Embryonic facial prominence (tissue), 1 donor: Measurements from ENCODE around the gene AK9.
A peak's percentile ranks its signal among the peaks of the same experiment; 100 is the strongest.

Experiments
- DNase-seq: peaks from one replicate; pipeline ENCODE4 v3.0.0-alpha.2; 2016; ENCODE audit errors: extremely low spot score

Gene AK9

DNA sequence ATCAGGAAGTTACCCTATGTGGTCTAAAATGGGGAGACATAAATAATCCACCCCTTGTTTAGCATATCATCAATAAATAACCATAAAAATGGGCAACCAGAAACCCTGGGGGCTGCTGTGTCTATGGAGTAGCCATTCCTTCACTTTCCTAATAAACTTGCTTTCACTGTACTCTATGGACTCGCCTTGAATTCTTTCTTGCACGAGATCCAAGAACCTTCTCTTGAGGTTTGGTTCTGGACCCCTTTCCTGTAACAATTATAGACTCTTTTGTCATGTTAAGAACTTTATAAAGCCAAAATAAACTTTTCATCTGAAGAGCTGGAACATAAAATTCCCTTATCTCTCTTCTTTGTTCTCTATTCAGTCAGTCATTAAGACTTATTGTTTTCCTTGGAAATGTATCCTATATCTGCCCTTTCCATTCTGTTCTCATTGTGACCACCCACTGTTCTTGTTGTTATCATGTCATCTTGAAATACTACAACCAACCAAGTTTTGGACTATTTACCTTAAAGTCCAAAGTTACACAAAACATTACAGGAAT, 178.7 kb downstream of the AK9 start:
- DNase-seq: no peak

DNA sequence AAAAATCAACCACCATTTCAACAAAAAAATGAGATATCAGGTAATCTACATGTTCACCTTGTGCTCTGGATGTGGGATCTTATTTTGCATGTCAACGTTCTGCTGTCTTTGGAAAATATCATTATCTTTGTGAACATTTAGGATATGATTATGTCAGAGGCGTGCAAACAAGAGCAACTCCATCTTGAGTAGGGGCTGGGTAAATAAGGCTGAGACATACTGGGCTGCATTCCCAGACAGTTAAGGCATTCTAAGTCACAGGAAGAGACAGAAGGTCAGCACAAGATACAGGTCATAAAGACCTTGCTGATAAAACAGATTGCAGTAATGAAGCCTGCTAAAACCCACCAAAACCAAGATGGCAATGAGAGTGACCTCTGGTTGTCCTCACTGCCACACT, 179.2 kb downstream of the AK9 start:
- no peak for DNase-seq

DNA sequence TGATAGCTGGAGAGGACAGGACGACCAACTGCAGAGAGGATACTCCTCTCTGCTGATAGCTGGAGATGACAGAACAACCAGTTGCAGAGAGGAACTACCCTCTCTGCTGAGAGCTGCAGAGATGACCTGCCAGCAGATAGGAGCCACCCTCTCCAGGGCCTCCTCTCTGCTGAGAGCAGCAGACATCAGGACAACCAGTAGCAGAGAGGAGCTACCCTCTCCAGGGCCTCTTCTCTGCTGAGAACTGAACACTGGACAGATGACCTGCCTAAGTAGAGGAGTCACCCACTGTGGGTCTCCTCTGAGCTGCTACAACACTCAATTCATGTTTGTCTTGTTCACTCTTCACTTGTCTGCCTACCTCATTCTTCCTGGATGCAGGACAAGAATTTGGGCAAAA, 180.6 kb downstream of the AK9 start:
- no peak for DNase-seq

DNA sequence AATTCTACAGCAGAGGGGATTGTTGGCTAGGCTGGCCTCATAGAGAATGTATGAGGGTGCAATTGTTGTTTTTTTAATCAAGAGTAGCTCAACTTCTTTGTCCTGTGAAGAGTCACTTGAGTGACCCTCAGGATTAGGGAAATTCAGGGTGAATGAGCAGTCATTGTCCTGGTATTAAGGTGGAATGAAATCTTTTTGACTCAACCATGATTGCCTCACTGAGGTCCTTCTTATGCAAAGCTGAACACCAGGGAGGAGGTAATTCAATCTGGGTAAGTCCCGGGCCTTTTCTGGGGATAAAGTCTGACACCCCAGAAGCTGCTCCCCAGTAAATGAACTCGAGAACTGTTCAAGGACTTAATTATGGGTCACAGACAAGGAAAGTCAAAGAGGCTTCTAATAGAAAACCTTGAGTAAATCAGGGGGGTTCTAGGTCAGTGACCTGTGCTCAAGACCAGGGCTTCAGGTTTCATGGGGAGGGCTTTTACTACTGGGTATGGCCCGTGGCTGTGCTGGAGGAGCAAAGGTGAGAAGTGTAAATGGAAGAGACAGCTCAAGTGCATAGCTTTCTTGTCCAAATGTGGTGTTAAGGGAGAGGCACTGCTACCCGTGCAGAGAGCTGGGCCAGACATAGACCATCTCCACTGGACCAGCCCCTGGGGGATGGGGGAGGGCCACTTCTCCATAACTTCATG, 182.7 kb downstream of the AK9 start:
- no peak for DNase-seq

DNA sequence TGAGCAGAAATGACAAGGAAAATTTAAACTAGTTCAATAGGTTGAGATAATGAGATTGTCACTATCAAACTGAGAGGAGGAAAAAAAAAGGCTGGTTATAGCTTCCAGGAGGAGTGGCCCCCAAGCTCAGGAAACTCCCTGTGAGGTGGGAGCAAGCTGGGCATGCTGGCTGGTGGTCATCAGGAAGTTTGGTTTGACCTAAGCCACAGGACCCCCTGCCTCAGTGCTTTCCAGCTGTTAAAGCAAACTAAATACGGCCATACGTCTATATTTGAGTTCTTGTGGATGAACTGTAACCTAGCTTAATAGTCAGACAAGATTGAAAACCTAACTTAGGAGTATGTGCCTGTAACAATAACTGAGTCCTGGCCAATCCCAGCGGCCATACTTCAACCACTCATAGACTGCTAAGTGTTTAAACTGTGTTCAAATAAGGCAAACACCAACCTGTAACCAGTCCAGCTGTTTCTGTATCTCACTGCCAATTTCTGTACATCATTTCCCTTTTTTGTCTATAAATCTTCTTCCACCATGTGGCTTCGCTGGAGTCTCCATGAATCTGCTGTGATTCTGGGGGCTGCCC, 183.4 kb downstream of the AK9 start:
- DNase-seq: no peak

DNA sequence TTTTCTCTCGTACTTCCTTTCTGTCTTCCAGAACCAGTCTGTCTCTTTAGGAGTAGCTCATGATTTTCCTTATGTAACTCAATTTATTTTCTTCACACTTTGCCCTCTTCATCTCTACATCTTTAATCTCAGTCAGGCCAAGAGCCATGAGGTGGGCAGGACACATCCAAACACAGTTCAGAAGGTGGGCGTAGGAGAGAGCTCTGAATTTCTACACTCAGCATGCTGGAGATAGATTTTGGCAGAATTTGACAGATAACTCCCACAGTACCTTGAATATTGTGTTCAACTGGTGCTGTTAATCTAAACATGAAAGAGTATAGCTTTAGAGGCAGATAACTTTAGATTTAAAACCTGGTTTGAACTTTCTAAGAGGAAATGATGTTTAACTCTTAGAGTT, 184.2 kb downstream of the AK9 start:
- no peak for DNase-seq

DNA sequence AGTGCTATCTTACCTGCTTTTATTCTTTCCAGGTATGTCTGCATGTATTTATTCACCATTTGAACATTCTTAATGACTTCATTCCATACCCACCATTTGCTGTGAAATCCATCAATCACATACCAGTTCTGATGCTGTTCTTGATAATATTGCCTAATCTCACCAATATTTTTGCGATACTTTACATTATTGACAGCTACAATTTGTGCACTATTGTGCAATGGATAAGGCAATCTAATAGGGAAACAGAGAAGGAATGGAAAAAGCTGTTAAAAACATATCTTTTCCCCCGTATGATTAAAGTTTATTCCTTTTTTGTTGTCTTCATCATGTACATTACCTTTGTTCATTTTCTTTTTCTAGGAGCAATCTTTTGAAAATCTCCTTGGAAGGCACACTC, 184.7 kb downstream of the AK9 start:
- no peak for DNase-seq

DNA sequence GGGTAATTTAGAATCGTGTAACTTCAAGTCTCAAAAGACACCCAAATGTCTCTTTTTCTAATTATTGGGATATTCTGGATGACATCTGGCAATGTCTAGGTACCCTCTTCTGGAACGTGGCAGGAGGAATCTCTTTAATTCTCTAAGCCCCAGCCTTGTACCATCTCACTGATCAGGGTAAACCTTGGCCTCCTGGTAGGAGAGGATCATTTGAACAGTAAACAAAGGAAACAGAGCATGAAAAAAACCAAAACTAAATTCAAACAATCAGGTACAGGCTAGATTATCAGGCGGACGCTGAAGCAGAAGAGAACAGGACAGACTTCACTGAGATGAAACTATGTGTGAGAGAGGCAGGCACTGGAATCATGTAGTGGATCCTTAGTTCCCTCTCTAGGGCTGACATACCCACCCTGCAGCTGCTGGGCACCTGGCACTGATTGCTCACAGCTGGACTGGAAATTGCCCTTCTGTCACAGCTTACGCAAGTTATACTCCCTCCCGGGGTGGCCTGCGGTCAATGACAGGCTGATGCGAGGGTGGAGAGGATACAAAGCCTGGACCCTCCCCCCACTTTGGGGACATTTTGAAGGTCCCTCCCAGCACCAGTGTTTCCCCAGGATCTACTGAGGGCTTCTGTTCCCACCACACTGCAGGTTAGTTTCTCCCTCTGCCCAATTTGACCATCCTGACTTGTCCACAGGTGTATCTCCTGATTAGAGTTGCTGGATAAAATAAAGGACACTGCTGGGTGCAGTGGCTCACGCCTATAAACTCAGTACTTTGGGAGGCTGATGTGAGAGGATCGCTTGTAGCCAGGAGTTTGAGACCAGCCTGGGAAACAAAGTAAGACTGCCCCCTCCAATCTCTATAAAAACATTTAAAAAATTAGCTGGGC, 187.4 kb downstream of the AK9 start:
- DNase-seq: no peak

DNA sequence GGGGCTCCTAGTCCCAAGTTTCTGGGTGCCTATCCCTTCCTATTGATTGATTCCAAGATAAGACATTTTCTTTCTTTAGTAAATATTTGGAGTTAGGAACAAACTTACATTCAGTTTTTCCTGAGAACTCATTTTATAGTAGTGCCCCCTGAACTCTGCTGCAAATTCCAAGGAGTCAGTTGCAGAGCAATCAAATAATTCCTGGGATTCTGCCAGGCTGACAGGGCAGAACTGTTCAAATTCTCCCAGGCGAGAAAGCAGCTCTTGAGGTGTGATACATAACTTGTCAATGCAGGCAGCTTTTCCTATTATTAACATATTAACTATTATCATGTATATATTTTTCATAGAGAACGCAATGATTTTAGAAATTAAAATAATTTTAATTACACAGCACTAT, 192.1 kb downstream of the AK9 start:
- DNase-seq: no peak

DNA sequence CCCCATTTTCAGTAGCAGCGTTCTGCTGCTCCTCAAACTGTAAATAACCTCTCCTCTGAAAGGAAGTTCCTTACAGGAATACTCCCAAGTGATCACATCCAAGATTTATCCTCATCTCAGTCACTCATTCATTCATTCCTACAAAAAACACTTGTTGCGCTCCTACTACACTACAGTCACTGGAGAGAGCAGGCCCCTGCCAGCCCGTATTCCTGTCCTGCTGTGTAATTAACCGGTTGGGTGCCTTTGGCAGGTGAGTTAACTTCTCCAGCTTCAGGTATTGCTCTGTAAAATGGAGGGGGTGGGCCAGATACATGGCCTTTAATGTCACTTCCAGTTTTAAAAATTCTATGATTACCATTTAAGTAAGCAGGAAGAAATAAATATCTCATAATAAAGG, 192.9 kb downstream of the AK9 start:
- no peak for DNase-seq

DNA sequence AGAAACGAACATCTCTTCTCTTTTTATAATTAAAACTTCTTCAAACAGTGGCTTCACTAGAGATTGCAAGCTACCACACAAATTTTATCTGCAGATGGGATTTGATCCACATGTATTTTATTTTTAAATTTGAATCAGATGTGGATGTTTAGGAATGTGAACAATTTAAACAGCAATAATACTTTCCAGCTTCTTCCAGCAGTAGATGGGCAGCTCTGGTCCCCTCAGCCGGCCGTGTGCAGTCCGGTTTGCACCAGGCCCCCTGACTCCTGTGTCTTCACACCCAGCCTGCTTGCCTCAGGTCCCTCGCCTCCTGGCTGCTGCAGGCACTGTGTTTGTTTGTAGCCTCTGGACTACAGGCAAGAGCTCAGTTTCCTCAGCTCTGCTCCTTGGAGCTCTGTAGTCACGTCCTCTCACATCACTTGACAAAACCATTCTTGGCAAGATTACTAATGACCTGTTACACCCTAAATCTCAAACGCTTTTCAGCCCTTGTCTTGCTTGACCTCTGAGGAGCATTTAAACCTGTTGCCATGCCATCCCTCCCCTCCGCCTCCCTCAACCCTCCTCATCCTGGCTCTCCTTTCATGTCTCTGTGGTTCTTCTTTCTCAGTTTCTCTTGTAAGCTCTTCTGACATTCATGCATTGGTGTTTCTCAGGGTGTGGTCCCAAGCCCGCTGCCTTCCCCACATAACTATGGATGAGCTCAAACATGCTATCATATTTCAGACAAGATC, 194.8 kb downstream of the AK9 start:
- DNase-seq: no peak

DNA sequence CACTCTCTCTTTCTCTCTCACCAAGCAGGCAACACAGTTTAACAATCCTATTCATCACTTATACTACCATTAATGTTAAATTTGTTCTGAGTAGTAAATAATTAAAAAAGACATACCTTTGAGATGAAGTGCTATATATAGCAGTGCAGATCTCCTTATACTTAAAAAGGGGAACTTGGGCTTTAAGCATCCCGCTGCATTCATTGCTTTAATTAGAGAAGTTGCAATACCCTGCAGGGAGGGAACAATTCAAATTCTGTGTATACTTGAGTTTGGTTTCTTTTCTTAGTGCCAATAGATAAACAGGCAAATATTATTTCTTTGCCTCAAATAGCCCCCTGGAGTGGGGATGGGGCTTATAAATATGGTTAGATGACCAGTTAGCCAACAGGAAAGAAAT, 197.1 kb downstream of the AK9 start:
- DNase-seq: no peak

DNA sequence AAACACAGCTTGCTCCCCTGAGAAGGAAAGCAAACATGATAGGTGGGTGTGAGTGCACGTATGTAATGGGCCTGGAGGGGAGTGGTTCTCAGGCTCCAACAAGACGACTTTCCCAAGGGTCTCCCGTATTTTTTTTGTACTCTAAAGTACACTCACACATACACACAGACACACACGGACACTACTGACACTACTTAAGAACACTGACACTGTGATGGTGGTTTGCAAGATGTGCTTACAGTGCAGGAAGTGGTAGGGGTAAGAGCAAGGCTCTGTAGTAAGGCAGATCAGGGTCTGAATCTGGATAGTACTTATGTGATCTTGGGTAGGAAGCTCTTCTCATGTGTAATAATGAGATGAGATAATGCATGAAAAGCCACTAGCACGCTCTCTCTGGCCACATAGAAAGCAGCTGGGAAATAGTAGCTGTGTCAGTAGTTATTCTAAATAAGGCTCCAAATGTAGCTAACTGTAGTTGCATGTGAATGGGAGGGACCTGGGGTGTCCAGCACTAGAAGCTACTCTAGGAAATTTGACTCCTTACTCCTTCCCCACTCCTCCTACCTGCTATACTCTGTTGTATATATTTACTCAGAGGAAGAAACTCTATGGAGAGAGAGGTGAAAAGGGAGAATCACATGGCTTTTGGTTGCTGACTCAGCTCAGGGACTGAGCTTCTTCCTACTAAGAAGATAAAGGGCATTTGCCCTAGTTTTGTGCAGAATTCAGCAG, 199.6 kb downstream of the AK9 start:
- no peak for DNase-seq

DNA sequence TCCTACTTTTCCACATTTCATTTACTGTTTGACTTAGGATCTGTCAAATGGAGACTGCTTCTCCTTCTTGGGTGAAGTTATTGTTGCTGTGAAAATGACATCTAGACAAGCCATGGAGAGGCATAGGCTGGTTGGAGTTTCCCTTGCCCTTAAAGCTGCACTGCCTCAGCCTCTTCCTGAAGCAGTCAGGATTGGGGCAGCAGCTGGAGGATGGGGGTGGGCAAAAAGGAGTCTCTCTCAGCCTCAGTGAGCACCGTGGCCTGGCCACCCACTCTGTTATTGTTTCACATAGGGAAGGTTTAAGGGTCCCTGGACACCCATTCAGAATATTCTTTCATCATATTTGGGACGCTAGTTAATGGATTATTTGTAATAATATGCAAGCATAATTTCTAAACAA, 200.3 kb downstream of the AK9 start:
- DNase-seq: no peak

DNA sequence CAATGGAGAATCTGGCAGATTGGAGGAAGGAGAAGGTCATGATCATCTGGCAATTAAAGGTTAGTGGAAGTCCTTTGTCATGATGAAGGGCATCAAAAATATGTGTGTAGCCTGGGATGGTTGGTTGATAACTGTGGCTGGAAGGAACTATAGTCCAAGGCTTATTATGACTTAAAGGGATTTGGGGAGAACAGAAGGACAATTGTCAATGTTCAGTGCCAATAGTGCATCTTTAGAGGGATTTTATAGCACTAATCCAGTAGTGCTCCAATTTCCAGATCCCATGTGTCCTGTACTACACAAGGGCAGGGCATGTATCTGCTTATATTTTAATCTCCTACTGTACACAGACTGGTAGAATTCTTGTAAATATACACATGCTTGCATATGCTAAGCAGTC, 203.0 kb downstream of the AK9 start:
- DNase-seq: no peak

DNA sequence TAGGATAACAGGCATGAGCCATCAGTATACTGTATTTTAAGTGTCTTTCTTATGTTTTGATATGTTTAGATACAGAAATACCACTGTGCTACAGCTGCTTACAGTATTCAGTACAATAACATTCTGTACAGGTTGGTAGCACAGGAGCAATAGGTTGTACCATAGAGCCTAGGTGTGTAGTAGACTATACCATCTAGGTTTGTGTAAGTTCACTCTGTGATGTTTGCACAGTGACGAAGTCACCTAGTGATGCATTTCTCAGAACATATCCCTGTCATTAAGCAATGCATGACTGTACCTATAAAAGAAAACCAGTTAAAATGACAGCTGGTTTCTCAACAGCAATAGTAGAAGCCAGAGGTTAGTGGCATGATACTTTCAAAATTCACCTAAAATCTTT, 204.9 kb downstream of the AK9 start:
- no peak for DNase-seq

DNA sequence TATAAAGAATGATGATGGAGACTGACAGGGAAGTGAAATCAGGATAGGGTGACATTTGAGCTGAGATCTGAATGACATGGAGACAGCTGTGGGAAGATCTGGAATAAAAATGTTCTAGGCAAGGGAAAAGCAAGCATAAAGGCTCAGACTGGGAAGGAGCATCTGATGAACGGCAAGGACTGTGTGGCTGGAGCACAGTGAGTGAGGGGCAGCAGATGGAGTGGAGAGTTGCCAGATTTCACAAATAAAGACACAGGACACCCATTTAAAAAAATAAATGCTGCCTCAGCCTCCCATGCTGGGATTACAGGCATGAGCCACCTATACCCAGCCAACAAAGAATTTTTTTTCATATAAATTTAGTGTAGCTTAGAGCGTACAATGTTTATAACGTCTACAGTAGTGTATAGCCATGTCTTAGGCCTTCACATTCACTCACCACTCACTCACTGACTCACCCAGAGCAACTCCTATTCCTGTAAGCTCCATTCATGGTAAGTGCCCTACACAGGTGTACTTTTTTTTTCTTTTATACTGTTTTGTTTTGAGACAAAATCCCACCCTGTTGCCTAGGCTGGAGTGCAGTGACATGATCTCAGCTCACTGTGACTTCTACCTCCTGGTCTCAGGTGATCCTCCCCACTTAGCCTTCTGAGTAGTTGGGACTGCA, 205.6 kb downstream of the AK9 start:
- no peak for DNase-seq

DNA sequence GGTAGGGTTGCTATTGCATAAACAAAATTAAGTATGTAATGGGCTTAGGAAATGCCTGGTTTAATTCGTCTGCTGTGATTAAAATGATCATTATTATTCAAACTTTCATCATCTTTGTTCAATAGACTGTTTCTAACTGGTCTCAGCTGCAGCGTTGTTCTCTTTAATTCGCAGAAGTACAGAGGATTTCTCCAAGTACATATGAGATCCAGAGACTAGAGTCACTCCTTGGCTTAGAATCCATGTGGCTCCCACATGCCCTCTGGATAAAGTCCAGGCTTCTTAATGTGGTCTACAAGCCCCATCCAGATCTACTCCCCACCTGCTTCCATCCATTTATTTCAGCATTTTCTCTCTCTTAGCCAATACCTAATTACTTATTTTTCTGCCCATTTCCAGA, 206.9 kb downstream of the AK9 start:
- DNase-seq: no peak

DNA sequence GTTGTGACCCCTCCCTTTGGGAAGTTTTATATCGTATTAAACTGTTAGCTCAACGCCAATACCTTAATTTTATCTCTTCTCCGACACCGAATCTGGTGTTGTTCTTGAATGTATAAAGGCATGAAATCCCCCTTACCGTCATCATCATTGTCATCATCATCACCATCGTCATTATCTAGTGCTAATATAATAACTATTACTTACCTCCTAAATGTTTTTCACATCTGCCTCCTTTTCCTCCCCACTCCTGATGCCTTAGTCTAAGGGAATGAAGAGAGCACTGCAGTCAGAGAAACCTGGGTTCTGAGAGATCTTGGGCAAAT, 207.3 kb downstream of the AK9 start:
- DNase-seq: no peak

DNA sequence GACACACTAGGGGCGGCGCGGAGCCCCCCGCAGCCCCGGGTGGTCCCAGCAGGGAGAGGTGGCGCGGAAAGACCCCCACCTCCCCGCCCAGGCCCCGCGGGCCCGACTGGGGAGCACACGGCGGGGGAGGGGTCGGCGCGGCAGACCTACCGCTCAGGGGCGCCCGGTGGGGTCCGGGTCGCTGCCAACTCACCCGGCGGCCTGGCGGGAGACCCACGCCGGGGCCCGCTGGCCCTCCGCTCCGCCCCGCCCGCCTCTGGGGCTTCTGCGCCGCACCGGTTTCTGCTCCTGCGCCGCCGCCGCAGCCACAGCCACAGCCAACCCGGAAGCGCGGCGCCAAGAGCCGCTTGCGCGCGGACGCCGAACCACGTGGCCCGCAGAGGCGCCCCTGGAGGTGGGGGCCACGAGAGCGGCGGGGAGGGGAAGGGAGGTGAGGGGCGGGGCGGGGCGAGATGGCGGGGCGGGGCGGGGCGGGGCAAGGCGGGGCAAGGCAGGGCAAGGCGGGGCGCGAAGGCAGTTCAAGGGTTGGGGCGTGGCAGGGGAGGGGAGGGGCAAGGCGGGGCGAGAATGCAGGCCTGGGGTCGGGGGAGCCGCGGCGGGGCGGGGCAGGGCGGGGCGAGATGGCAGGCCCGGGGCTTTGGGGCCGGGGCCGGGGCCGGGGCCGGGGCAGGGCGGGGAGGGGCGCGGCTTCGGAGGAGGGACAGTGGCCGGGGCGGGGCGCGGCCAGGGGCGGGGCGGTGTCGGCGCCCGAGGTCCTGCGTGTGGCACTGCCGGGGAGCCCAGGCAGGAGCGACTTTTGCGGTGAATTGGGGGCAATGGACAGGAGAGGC, 207.9 kb downstream of the AK9 start, which contains the start of gene ZBTB24:
Gene ZBTB24, minus strand, starts transcription at position 315 of the 830 bp plus-strand sequence. CDS start 1,193 bp downstream, outside the sequence.
- DNase-seq: peak; percentile 87
